ENCODE data around the gene INPP4B.

DNA sequence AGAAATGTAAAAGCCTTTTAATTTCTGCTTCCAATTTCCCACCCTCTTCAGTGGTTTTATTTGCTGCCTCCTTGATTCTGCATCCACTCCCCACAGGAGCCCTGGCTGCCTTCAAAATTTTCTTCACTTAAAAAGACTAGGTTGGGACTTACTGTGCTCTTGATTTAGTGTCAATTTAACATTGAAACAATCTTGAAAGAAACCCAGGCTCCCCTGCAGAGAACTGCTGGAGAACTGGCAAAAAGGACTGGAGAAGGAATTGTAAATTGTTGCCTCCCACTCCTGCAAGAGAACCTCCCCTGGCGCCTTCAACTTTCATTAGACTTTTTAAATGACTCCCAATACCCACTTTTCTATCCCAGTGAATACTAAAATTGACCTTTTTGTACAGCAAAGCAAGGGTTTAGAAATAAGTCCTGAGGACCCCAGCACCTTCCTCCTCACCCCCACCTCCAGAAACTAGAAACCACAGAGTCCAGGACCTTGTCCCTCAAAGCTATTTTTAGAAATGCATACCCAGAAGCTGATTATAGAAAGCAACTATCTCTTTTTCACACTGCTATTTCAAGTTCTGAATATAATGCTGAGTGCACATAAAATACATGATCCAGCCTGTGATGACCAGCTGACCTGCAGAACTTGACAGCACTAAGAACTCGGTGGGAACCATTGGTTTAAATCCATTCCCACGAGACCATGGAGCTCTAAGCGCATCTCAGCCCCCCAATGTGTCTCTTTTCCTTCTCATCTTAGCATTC lies 155.5 kb downstream of the INPP4B start:
- TF ChIP-seq, protein P1, sequence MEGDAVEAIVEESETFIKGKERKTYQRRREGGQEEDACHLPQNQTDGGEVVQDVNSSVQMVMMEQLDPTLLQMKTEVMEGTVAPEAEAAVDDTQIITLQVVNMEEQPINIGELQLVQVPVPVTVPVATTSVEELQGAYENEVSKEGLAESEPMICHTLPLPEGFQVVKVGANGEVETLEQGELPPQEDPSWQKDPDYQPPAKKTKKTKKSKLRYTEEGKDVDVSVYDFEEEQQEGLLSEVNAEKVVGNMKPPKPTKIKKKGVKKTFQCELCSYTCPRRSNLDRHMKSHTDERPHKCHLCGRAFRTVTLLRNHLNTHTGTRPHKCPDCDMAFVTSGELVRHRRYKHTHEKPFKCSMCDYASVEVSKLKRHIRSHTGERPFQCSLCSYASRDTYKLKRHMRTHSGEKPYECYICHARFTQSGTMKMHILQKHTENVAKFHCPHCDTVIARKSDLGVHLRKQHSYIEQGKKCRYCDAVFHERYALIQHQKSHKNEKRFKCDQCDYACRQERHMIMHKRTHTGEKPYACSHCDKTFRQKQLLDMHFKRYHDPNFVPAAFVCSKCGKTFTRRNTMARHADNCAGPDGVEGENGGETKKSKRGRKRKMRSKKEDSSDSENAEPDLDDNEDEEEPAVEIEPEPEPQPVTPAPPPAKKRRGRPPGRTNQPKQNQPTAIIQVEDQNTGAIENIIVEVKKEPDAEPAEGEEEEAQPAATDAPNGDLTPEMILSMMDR (IDR thresholded peaks at IDR 0.05), result no peak
- TF ChIP-seq POLR2A (IDR thresholded peaks at IDR 0.05), result no peak

Measured in Peyer's patch (tissue), 4 donors.